ENCODE results near the gene PRCC.

- TF ChIP-seq CTCF (IDR thresholded peaks at IDR 0.05), result no peak
- no peak for TF ChIP-seq POLR2A (IDR thresholded peaks at IDR 0.05)
Observed at GRCh38 chr1:156809281-156809680, 41.9 kb downstream of the PRCC start.
